Hematopoietic multipotent progenitor cell treated with erythropoietin and hydrocortisone succinate and interleukin-3 and kit ligand, for 4 days (in vitro differentiated cells): Measurements from ENCODE around the gene SCYGR1.
"Not testable (repeated sequence)": the region's sequence is repeated elsewhere in the genome, so short reads cannot be mapped to it uniquely, and the experiment has no call there.

Experiments
- DNase-seq: peaks from one replicate; pipeline ENCODE4 v3.0.0-alpha.2; 2015

SCYGR1 gene, protein sequence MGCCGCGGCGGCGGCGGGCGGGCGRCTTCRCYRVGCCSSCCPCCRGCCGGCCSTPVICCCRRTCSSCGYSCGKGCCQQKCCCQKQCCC

DNA sequence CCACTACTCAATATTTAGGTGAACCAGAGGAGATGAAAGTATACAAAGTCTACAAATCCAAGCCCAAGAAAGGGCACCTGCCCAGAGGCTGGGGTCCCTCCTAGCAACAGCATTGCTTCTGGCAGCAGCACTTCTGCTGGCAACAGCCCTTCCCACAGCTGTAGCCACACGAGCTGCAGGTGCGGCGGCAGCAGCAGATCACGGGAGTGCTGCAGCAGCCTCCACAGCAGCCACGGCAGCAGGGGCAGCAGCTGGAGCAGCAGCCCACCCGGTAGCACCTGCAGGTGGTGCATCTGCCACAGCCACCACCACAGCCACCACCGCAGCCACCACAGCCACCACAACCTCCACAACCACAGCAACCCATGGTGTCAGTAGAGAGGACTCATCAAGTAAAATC is at the start of gene SCYGR1:
SCYGR1 (minus strand) TSS at position 367 of the 400 bp plus-strand sequence; CDS start at position 367, 0 bp downstream.
- DNase-seq = not testable (repeated sequence)

DNA sequence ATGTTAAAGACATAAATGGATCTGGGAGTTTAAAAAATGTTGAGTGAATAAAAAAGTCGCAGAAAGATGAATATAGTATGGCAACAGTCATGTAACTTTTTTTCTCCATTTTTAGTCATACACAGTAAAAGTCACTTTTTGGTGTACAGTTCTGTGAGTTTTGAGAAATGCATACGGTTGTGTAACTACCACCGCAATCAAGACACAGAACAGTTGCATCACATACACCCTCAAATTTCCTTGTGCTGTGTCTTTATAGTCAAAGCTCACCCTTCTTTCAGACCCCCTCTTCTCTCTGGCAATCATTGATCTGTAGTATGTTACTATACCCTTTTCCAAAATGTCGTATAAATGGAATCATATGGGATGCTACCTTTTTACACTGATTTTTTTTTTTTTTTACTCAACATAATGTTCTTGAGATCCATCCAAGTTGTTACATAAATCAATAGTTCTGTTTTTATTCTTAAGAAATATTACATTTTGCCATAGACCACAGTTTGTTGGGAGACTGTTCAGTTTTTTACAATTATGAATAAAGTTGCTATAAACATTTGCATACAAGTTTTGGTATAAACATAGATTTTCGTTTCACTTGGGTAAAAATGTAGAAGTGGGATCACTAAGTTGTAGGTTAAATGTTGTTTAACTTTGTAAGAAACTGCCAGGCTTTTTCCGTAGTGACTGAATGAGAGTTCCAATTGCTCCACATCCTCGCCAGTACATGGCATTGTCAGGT is 48.9 kb upstream of the SCYGR1 start:
- DNase-seq = peak; percentile 25

DNA sequence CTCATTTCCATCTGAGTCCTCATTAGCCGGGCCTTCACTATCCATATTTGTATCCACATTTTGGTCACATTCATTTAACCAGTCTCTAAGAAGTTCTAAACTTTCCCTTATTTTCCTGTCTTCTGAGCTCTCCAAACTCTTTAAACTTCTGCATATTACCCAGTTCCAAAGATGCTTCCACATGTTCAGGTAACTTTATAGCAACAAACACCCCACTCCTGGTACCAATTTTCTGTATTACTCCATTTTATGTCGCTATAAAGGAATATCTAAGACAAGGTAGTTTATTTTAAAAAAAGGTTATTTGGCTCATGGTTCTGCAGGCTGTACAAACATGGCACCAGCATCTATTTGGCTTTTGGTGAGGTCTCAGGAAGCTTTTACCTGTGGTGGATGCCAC is 45.4 kb upstream of the SCYGR1 start:
- DNase-seq = no peak

DNA sequence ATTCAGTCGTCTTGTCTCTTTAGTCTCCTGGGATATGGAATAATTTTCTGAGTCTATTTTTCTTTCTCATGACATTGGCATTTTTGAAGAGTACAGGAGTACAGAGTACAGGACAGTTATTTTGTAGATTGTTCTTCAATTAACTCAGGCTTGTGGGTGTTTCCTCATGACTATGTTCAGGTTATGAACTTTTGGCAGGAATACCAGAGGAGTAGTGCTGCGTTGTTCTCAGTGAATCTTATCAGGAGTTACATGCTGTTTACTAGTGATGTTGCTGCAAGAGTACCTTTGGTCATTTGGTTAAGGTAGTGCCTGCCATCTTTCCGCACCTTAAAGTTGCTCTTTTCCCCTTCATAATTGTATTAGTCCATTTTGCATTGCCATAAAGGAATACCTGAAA is 42.9 kb upstream of the SCYGR1 start:
- DNase-seq = no peak

DNA sequence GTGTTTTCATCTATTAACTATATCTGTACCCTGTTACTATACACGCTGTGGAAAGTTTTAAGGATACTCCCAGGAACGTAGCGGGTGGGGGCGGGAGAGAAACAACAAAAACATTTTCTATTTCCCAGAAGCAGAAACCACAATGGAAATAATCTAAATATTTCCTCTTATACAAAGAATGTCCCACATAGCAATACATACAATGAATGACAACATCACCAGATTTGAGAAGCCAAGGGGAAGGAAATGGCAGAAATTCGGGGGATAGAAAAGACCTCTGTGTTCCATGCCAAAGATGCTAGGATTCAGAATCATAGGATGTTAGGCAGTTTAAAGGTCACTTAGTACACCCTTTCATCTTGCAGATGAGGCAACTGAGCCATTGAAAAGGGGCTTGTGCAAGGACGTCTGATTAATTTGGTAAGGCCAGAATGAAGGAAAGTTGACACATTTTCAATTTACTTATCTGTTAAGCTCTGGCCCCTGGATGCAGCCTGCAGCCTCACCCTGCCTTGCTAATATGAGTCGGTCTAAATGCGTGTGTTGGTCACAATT is 41.1 kb upstream of the SCYGR1 start:
- DNase-seq = no peak

DNA sequence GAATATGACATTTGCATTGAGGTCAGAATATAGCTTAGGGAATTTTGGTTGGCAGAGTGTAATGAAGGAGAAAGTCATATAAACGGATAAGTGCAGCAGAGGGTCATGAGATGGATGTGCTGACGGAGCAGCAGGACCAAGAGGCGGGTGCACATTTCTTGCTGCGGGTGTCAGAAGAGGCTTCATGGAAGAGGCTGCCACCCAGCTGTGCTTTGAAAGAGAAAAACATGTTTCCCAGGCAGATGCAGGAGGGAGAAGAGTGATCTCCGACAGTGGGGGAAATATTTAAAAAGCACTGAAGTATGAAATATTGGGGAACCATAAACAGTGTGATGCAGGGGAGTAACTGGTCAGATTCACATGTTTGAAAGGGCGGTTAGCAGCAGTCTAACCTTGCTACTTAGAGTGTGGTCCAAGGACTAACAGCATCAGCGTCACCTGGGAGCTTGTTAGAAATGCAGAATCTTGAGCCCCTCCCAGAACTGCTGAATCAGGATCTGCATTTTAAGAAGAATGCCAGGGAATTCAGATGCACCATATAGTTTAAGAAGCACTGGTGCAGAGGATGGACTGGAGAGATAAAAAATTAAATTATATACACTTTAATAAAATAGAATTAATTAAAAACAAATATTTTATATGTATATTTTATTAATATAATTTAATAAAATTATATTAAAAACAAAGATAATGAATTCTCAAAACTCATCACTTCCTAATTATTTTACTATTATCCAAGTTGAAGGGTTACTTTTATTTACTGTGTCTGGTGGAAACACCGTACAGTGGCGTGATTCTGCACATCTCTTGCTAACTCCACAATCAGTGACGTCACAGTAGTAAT is 36.1 kb upstream of the SCYGR1 start:
- no peak for DNase-seq

DNA sequence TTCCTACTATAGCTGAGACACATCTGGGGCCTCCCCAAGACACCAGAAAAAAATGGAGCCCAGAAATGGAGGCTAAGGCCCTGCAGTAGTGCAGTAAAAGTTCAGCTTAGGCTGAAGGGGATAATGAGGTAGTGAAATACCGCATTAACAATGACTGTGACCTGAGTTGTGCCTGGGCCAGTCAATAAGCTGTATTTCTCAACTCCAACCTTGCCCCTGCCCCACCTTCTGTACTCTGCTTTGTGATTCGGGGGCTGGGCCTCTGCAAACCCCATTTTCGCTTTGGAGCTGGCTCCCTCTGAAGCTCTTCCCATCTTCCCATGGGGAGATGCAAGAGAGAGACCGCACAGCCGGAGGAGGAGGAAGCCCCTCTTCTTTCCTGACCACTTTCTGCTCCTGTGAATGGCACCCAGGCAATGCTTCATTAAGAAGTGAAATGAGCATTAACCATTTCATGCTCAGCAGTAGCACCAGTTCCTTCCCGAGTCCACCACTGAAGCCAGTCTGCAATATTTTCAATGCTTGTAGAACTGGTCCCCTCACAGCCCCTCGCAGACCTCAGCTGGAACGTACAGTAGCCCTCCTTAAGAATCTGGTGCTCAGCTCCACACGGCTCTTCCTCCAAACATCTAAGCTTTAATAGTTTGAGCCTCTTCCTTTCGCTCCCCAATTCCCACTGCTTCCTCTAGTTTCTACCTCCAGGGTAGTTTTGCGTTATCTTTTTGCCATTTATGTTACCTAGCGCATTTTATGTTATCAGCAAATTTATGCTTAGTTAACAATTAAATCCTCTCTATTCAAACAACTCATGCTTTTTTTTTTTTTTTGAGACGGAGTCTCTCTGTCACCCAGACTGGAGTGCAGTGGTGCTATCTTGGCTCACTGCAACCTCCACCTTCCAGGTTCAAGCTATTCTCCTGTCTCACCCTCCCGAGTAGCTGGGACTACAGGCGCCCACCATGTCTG is 32.6 kb upstream of the SCYGR1 start:
- no peak for DNase-seq

DNA sequence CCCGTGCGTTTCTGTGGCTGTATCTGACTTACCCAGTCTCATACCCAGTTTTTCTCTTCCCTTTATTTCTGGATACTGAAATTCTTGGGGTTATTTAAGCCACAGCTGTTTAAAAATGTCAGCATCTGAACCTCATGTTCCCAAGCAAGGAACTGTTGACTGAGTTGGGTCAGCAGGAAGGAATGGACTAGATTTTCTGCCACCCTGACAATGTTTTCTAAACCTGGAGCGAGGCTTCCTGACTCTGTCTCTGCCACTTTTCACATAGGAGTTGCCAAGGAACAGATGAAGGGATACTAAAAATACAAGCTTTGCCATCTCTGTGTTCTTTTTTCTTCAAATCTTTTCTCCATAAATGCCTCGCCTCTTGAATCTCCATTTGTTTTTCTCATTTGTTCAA is 29.0 kb upstream of the SCYGR1 start:
- DNase-seq = no peak

DNA sequence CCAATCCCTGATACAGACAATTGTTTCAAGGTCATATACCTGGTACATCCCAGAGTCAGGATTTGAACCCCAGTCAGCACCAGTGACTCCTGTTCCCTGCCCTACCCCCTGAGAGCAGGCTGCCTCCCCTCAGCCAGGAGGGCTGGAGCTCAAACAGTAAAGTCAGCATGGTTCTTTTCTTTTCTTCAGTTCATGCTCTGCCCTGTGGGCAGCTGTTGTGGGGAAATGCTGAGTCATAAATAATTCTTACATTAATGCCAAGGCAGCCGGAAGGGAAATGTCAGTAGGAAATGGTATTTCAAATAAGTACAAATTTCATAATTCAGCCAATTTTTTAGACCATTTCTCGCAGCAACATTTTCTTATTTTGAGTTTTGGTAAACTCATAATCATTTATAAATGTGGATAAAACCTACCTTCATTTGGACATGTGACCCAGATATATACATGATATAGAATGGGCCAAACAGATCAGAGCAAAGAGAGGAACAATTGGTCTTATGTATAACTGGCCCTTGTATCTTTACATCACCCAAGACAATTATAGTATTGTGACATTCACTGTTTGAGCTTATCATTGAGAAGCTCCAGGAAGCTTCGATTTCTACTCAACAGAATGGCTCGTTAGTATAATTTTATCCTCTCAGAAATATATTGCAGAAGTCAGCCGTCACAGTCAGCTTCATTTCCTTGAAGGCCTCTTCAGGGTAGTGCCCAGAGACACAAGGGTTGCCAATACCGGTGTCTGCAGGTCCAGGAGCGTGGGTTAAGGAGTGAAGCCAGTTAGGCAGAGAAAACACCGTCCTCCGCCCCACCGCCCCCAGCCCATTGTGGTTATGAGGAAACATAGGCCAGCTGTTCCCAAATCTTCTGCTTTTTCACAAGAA is 28.0 kb upstream of the SCYGR1 start:
- DNase-seq = peak; percentile 88

DNA sequence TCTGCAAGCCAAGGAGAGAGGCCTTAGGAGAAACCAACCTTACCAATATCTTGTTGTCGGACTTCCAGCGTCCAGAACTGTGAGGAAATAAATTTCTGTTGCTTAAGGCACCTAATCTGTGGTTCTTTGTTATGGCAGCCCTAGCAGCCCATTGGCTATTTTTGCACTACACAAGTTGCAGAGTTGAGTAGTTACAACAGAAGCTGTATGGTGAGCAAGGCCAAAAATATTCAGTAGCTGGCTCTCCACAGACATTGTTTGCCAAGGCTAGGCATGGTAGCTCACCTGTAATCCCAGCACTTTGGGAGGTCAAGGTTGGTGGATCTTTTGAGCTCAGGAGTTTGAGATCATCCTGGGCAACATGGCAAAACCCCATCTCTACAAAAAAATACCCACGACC is 27.1 kb upstream of the SCYGR1 start:
- DNase-seq = no peak

DNA sequence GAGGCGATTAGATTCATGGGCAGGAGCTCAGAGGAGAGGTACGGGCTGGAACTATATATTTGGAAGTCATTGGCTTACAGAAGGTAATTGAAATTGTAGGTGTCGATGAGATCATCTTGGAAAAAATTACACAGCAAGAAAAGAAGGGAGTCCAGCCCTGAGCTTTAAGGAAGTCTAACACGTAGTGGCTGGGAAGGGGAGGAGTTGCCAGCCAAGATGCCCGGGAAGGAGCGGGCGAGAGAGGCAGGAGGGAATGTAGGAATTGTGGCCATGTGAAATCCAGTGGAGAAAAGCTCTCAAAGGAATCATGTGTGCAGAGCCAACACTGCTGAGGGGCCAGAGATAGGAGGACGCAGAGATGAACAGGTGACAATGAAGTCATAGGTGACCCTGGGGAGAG is 25.6 kb upstream of the SCYGR1 start:
- DNase-seq = no peak

DNA sequence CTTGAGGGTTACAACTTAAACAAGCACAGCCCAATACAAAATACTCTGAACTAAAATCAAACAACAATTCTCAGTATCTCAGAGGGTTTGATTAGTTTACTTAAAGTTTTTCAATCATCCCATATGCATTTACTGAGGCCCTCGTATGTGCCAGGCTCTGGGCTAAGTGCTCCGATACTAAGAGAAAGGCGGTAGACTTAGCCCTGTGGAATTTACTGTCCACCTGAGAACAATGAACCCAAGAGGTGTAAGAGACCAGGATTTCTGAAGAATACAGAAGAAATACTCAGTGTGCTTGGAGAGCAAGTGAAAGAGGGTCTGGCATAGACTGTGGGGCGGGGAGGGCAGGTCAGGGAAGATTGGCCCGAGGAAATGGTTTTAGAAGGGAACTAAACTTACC is 25.1 kb upstream of the SCYGR1 start:
- DNase-seq = no peak

DNA sequence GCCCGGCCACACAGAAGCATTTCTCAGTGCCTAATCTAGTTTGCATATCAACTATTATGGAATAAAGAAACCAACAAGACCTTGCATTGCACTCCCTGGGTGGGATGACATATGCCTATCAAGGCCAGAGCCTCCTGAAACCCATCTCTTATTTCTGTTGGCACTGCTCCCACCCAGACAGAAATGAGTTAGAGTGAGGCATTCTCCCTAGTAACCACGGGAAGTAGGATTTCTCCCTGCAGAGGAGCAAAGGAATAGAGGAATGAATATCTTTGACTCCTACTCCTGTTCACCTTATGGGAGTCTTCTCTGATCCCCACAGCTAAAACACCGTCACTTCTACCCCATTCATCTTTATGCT is 24.2 kb upstream of the SCYGR1 start:
- no peak for DNase-seq

DNA sequence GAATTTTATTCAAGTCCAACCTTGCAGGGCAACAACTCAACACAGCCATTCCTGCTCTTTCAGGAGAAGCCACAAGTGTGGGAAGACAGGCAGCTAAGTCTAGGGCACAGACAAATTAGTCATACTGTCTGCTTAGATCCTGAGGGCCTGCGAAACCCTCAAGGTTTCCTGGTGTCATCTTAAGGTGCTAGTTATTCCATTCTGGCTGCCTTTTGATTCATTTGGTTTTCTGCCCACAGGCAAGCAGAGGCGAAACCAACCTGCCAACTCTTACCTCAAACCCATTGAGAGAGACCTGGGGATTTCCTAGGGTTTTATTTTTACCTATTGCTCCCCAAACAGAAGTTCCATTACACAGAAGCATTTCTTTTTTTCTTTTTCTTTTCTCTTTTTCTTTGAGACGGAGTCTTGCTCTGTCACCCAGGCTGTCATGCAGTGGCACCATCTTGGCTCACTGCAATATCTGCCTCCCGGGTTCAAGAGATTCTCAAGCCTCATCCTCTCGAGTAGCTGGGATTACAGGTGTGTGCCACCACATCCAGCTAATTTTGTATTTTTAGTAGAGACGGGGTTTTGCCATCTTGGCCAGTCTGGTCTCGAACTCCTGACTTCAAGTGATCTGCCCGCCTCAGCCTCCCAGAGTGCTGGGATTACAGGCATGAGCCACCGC is 23.7 kb upstream of the SCYGR1 start:
- DNase-seq = no peak

DNA sequence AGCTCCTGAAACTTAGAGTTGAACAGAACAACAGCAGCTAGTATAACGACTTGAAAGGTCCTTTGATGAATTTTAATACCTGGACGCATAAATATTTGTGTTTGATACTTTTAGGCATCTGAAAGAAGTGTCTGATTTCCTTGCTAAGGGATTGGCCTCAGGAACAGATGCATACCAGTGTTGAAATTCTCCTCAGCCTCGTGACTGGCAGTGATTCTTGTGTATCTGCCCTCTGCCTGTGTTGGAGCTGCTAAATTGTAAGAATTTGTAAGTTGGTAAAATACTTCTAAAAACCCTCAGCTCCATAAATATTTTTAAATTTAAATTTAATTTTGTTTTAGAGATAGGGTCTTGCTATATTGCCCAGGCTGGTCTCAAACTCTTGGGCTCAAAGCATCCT is 22.4 kb upstream of the SCYGR1 start:
- DNase-seq = no peak

DNA sequence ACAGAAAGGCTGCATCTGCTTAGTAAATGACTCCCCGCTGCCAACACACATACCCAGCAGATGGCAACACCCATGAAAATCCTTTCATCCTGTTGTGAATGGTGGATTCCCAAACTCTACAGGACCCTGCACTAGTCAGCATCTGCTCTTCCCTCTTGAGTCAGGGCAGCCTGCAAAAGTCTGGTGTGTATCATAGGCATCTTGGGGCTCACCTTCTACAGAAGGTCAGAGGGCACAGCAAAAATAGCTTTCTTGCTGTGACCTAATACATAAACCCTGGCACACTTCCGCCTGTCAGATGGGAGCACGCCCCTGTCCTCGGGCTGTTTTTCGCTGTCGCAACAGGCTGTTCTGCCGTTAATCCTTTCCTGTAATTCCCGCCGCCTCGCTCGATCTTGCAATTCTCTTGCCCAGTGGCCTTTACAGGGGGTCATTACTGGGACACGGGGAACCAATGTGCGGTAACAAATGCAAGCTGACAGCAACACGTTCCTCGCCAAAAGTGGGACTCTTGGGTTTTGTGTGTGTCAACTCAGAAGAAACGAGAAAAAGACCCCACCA is 19.9 kb upstream of the SCYGR1 start:
- peak; percentile 14 for DNase-seq

DNA sequence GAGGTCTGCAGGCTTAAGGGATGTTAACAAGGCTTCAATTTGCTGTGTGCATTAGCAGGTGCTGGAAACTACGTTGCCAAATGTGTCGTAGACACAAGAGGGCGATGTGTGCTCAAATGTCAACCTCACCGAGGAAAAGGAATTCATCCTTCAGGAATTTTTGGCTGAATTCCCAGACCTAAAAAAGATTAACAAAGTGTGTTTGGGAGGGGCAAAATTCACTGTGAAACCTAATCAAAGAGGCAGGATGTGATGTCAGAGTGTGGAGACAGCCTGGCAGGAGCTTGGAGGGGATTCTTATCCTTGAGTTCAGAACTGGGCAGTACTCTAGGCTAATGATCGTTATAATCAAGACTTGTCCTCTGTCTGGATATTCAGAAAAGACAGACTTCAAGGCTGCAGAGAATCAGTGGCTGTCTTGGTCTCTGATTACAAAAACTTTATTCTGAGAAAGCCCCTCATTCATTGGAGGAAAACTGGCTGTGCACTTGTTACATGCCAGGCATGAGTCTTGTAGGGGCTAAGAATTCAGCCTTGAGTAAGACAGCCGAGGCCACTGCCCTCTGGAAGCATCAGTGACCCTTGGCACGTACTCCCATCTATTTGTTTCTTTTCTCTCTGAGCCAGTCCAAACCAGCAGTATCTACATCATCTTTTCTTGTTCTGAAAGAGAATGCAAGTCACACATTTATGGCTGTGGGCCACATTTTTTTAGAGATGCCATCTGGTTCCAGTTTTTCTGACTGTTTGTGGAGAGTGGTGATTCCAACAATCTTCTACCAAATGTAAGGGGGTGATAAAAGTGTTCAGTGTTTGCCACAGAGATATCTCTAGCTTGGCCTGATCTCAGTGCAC is 18.7 kb upstream of the SCYGR1 start:
- peak; percentile 80 for DNase-seq

DNA sequence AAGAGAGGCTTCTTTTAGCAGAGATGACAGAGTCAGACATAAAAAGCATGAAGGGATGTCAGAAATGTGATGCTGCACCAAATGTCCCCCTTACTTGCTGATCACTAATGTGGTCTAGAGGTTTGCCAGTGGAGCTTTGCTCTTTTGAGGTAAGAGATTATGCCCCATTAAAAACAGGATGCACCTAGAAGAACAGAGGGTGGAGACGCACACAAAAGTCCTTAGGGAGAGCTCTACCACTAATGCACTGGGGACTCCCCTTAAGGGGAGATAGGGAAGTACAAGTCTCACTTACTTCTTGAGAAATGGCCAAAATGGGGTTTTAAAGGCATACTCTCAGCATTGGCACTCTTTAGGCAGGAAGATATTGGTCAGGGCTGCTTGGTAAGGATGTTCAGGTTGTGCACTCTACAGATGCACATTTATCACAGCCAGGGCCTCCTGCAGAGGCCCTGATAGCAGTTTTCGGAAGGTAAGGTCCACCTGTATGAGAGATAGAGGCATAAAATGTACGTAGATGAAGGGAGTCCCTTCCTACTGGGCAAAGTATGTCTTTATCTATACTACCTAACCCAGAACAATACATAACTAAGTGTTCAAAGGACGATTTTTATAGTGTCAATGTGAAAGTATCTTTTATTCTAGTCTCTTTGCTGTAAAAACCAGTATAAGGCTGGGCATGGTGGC is 17.0 kb upstream of the SCYGR1 start:
- DNase-seq = peak; percentile 25

DNA sequence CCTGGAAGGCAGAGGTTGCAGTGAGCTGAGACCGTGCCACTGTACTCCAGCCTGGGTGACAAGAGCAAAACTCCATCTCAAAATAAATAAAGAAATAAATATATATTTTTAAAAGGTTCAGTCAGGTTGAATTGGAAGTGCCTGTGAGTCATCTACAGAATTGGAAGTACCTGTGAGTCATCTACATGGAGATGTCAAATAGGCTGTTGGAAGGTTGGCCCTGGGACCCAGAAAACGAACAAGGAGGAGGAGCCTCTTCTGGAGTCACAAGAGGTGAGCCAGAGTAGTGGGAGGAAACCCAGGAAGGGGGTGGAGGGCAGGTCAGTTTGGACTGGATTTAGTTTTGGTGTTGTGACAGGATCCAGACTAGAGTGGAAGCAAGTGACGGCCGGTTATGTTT is 15.2 kb upstream of the SCYGR1 start:
- no peak for DNase-seq
